ENCODE results near the gene LRRC4B. TPM values are rescaled to one million over a fixed set of nuclear protein-coding genes. Genes with fewer than 3 reads are reported as not detected.

Gene LRRC4B
- total RNA-seq, 1 experiment from 2014 or later, result 3.8 TPM

DNA sequence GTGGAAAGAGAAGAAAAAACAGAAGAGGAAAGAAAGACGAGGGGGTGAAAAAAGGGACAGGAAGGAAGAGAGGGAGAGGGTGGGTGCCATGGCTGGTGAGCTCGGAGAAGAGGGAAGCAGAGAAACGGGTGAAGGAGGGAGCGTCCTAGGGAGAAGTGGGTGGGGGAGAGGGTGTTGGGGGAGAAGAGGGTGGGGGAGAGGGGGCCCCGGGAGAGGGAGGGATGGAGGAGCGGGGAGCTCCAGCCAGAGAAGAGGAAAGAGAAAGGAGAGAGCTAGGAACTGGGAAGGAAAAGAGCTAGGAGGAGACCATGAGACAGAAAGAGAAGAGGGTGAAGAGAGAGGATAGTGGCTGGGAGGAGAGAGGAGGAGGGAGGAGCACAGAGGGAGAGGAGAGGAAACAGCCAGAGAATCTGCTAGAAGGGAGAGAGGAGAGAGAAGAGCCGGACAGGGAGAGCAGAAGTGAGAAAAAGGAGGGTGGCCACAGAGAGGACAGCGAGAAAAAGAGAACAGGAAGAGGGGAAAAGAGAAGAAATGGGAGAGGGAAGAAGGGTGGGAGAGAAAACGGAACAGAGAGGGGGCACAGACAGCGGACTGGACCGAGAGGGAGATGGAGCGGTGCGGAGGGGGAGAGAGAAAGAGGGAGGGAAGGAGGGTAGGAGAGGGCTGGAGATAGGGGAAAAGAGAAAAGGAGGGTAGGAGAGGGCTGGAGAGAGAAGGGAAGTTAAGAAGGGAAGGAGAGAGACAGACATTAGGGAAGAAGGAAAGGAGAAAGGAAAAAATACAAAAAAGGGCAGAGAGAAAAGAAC, 79.6 kb downstream of the LRRC4B start:
- peaks cover 31 to 43% of the 10 kb centered on the region in 2 experiments for H3K9me3 Mint-ChIP-seq
- H3K4me2 ChIP-seq (ENCODE audit: insufficient read depth, insufficient read length, low read length), result no peak overlapping the region
- no peak overlapping the region for H2BK15ac ChIP-seq (ENCODE audit: low read depth, low read length)
- no peak for DNase-seq
- peaks cover 5% of the 10 kb centered on the region for H3K23me2 ChIP-seq (ENCODE audit: insufficient read length, low read depth, low read length, poor library complexity, severe bottlenecking)
- no peak overlapping the region for H4K8ac ChIP-seq (replicated peaks; ENCODE audit: insufficient read length, low read depth, low read length)
- H3K56ac ChIP-seq (ENCODE audit: insufficient read length, low read depth, low read length), result no peak overlapping the region
- H3K9ac ChIP-seq (ENCODE audit: extremely low read depth, insufficient read length, low read length), result no peak overlapping the region
- no peak overlapping the region for H3K23ac ChIP-seq (ENCODE audit: insufficient read length, low read depth, low read length)
- no peak overlapping the region for H3K27ac Mint-ChIP-seq
- H3K4me1 ChIP-seq (ENCODE audit: insufficient read depth, low read length), result peaks cover 4% of the 10 kb centered on the region; the same call in 1 of the 2 replicates
- no peak overlapping the region for H4K91ac ChIP-seq (ENCODE audit: insufficient read length, low read depth, low read length)
- H2BK12ac ChIP-seq (ENCODE audit: insufficient read length, low read depth, low read length), result no peak overlapping the region
- no peak overlapping the region for H3K18ac ChIP-seq (ENCODE audit: insufficient read length, low read depth, low read length)
- H3K9me3 ChIP-seq (ENCODE audit: control insufficient read depth, low read depth, low read length), result peaks cover 8% of the 10 kb centered on the region
- peaks cover 29 to 42% of the 10 kb centered on the region in 2 experiments for H3K4me1 Mint-ChIP-seq
- no peaks in the 10 kb centered on the region for H3K79me1 ChIP-seq (ENCODE audit: insufficient read depth, low read depth, low read length, poor library complexity, severe bottlenecking)
- peaks cover 25 to 36% (median 31%) of the 10 kb centered on the region in 3 experiments for H3K36me3 Mint-ChIP-seq (ENCODE audit: insufficient read depth in 1 of 3, low read depth in 3 of 3)
- H3K27me3 Mint-ChIP-seq (ENCODE audit: low read depth), result peaks cover 83% of the 10 kb centered on the region
- no peak overlapping the region for H3K14ac ChIP-seq (ENCODE audit: insufficient read depth, low read length)
- no peaks in the 10 kb centered on the region for H3K79me2 ChIP-seq (ENCODE audit: insufficient read depth, low read length)
- peaks cover 7% of the 10 kb centered on the region; the same call in 1 of the 2 replicates for H3K27me3 ChIP-seq (ENCODE audit: insufficient read depth, low read length)
- peak overlapping the region in 1 of 2 experiments; percentile 55; a peak in 1 of 5 replicates for H3K4me3 Mint-ChIP-seq
- H2BK5ac ChIP-seq (ENCODE audit: insufficient read length, low read length), result no peak overlapping the region
- H3T11ph ChIP-seq (ENCODE audit: low read length), result no peak overlapping the region
- WGBS (ENCODE audit: extremely low coverage, insufficient read length, low lambda C conversion rate), result no CpG with 5 or more reads among the region's 13 CpGs
- no peak for TF ChIP-seq CTCF (conservative IDR thresholded peaks at IDR 0.05)
- no peak overlapping the region for H2AFZ ChIP-seq (ENCODE audit: low read length)
- no peak overlapping the region for H2AK5ac ChIP-seq (ENCODE audit: insufficient read length, low read length)
- H4K20me1 ChIP-seq (ENCODE audit: control insufficient read depth, insufficient read depth, insufficient read length), result no peaks in the 10 kb centered on the region
- H4K5ac ChIP-seq (ENCODE audit: insufficient read length, low read depth, low read length), result no peak overlapping the region
- H2BK20ac ChIP-seq (ENCODE audit: low read depth, low read length, poor library complexity, severe bottlenecking), result no peak overlapping the region
- no peak overlapping the region for H3K27ac ChIP-seq (ENCODE audit: insufficient read length, low read depth, low read length)
- no peak overlapping the region for H2BK120ac ChIP-seq (ENCODE audit: low read depth, low read length, poor library complexity, severe bottlenecking)
- H3K4ac ChIP-seq (ENCODE audit: low read depth, low read length), result no peak overlapping the region
